GM21423 (cell line): Measurements from ENCODE around the gene NIT1.

Experiments used
- ATAC-seq: cut with Tn5 transposase; IDR thresholded peaks from one replicate; pipeline ENCODE4 v1.9.1; 2021; ENCODE audit warnings: mild to moderate bottlenecking, moderate library complexity; ENCODE audit not compliant: unreplicated experiment

NIT1 gene

DNA sequence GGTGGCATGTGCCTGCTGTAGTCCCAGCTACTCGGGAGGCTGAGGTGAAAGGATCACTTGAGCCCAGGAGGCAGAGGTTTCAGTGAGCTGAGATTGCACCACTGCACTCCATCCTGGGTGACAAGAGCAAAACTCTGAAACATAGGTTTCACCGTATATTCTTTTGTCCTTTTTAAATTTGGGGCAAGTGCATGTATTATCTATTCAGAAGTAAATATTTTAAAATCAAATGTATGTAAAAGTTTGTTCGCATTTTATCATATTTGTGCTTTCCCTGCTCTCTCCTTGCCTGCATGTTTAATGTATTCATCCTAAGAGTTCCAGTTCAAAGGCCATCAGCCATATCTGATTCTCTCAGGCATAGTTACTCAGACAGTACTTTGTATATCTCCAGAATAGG lies 27.9 kb downstream of the NIT1 start:
- ATAC-seq, result no peak

DNA sequence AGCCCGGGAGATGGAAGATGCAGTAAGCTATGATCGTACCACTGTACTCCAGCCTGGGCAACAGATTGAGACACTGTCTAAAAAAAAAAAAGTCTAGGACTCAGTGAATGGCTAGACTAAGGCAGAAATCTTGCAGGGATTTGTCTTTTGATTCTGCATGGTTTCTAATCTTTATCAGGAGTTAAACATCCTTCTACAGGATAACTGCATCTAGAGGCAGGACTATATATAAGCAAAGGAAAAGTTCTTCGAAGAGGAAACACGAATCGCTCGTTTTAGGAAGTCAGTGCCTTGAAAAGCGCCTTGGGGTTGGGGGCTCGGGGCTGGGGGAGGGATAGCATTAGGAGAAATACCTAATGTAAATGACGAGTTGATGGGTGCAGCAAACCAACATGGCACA lies 35.3 kb downstream of the NIT1 start:
- no peak for ATAC-seq

DNA sequence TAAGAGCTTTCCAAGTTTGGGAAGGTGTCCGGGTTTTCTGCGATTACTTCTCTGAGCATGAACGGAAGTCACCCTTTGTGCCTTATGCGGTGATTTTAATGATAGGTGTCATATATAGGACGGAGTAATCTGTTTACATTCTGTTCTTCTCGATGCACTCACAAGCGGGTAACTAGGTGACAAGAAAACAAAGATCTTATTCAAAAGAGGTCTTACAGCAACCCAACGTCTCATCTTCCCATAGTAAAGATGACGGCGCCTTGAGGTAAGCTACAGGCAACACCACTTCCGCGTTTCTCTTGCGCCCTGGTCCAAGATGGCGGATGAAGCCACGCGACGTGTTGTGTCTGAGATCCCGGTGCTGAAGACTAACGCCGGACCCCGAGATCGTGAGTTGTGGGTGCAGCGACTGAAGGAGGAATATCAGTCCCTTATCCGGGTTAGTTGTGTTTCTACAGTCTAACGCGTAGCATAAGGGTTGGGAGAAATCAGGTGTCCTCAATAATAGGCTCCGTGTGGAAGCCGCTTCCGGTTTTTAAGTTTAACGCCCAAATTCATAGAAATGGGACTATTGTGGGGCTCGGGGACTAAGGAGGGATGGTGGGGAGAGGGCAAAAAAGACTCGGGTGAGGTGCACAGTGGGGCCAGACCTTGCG lies 35.9 kb downstream of the NIT1 start, which contains the start of gene UFC1:
TSS of gene UFC1 (plus strand) at position 297 of the 656 bp plus-strand sequence. CDS start at position 317, 20 bp downstream.
- peak; percentile 92 for ATAC-seq

DNA sequence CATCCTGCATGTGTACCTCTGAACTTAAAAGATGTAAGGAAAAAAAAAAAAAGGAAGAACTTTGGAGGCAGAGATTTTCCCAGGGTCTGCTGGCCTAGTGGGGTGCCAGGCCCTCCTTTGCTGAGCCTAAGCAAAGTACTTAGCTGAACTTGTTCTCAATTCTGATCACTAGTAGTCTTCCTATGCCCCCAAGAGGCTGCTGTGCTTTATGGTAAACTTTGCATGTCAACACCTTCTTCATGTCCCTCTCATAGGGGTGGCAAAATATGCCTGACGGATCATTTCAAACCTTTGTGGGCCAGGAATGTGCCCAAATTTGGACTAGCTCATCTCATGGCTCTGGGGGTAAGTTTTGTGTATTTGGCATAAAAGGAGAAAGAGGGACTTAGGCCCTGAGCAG lies 40.0 kb downstream of the NIT1 start:
- no peak for ATAC-seq

DNA sequence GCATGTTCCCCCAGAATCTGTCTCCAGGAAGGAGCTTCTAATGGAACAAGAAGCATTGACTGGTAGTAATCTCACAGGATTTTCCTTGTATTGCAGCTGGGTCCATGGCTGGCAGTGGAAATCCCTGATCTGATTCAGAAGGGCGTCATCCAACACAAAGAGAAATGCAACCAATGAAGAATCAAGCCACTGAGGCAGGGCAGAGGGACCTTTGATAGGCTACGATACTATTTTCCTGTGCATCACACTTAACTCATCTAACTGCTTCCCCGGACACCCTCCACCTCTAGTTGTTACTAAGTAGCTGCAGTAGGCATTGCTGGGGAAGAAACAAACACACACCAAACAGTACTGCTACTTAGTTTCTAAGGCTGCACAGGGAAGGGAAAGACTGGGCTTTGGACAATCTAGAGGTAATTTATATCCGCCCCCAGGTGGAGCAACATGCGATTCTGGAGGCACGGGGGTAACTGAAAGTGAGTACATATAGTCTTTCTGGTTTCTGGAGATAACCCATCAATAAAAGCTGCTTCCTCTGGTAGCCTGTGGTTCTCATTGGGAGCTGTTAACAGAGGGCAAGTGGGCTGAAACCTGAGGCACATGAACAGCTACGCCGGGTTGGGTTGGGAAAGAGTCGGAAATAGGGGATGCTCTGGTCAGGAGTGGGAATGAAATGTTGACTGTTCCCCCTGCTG lies 40.6 kb downstream of the NIT1 start:
- no peak for ATAC-seq

- peak; percentile 84 for ATAC-seq
Observed at GRCh38 chr1:161159087-161159912, 41.4 kb downstream of the NIT1 start, which contains the start of gene USP21. Gene USP21, plus strand, starts transcription at chr1:161159500. Its CDS starts 1,141 bp downstream, at chr1:161160641.

GRCh38 chr1:161159913-161160243 lies 42.0 kb downstream of the NIT1 start:
- ATAC-seq, result no peak

GRCh38 chr1:161160671-161161145 lies 42.8 kb downstream of the NIT1 start:
- no peak for ATAC-seq

- no peak for ATAC-seq
Observed at GRCh38 chr1:161161652-161162051, 43.7 kb downstream of the NIT1 start.

DNA sequence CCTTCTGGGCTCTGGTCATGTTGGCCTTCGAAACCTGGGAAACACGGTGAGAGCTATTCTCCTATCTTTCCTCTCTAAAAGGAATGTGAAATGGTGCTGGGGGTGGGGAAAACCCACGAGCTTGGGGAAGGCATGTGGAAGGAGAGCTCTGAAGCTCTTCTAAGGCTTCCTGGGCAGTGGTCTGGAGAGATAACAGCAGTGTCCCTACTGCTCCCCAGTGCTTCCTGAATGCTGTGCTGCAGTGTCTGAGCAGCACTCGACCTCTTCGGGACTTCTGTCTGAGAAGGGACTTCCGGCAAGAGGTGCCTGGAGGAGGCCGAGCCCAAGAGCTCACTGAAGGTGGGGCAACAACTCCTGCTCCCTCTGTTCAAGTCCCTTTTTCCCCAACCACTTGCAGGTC lies 44.1 kb downstream of the NIT1 start:
- ATAC-seq, result no peak

- ATAC-seq, result no peak
Observed at GRCh38 chr1:161162806-161163205, 44.9 kb downstream of the NIT1 start.

GRCh38 chr1:161163793-161164192 lies 45.9 kb downstream of the NIT1 start:
- no peak for ATAC-seq

DNA sequence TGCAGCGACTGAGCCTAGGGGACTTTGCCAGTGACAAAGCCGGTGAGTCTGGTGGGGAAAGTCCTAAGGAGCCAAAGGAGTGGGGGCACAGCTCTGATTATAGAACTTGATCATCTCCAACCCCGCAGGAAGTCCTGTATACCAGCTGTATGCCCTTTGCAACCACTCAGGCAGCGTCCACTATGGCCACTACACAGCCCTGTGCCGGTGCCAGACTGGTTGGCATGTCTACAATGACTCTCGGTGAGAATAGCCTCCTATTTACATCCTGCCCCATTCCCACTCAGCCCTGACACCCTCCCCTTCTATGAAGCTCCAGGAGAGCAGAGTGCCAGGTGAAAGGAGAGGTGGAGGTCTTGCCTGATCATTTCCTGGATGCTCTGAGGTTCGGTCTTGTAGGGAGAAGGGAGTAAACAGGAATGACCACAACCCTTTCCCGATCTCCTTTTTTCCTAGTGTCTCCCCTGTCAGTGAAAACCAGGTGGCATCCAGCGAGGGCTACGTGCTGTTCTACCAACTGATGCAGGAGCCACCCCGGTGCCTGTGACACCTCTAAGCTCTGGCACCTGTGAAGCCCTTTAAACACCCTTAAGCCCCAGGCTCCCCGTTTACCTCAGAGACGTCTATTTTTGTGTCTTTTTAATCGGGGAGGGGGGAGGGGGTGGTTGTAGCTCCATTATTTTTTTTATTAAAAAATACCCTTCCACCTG lies 47.2 kb downstream of the NIT1 start:
- no peak for ATAC-seq

GRCh38 chr1:161165742-161166668 lies 48.1 kb downstream of the NIT1 start, which contains the start of gene PPOX:
Gene PPOX, plus strand, starts transcription at chr1:161166426. Its CDS starts 422 bp downstream, at chr1:161166848.
- peak; percentile 87 for ATAC-seq

- peak; percentile 2 for ATAC-seq
Observed at GRCh38 chr1:161166669-161167548, 49.0 kb downstream of the NIT1 start.

DNA sequence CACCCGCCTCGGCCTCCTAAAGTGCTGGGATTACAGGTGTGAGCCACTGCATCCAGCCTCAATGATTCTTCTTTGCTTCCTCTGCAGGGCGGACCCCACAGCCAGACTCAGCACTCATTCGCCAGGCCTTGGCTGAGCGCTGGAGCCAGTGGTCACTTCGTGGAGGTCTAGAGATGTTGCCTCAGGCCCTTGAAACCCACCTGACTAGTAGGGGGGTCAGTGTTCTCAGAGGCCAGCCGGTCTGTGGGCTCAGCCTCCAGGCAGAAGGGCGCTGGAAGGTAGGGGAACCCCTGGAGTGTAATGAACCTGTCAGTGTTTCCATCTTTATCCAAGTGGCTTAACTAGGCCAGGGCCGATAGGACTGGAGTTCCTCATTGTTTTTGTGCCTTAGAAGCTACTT lies 51.0 kb downstream of the NIT1 start:
- ATAC-seq, result no peak
